Skin of body (tissue), 2 donors: ENCODE measurements around the gene GSG1. TPM values are rescaled to one million over a fixed set of nuclear protein-coding genes. Genes with fewer than 3 reads are reported as not detected.

Experiments used
- DNase-seq: peaks from one replicate; lab custom pipeline; 2025; lab: John Stamatoyannopoulos, UW
- total RNA-seq: library from RNA; depleted of rRNA; stranded (reverse); fragments of >200 nt; gene quantifications from one replicate; pipeline ENCODE4 v1.2.3, GENCODE V29; 2014

The GSG1 gene
- total RNA-seq, 1 donor from 2014 or later, result 0.89 TPM

GRCh38 chr12:13120413-13120812, 16.9 kb upstream of the GSG1 start:
- DNase-seq, result no peak

GRCh38 chr12:13119826-13120225, 16.4 kb upstream of the GSG1 start:
- no peak for DNase-seq

GRCh38 chr12:13117029-13117428, 13.6 kb upstream of the GSG1 start:
- no peak for DNase-seq

GRCh38 chr12:13116259-13116658, 12.8 kb upstream of the GSG1 start:
- peak; percentile 15 for DNase-seq

GRCh38 chr12:13114251-13115052, 11.0 kb upstream of the GSG1 start:
- DNase-seq, result peak; percentile 43

- DNase-seq, result no peak
Measured at GRCh38 chr12:13112968-13113367, 9.5 kb upstream of the GSG1 start.

GRCh38 chr12:13106666-13107065, 3.2 kb upstream of the GSG1 start:
- DNase-seq, result no peak

- no peak for DNase-seq
Measured at GRCh38 chr12:13105781-13106180, 2.3 kb upstream of the GSG1 start.

- DNase-seq, result no peak
Measured at GRCh38 chr12:13104409-13104808, 942 bp upstream of the GSG1 start.

- DNase-seq, result peak; percentile 29
Measured at GRCh38 chr12:13102461-13103195, 839 bp downstream of the GSG1 start.

GRCh38 chr12:13101821-13102375, 1.6 kb downstream of the GSG1 start:
- peak; percentile 9 for DNase-seq

- peak; percentile 94 for DNase-seq
Measured at GRCh38 chr12:13100882-13101769, 2.3 kb downstream of the GSG1 start.

- no peak for DNase-seq
Measured at GRCh38 chr12:13100605-13100881, 2.9 kb downstream of the GSG1 start.

GRCh38 chr12:13099844-13100604, 3.4 kb downstream of the GSG1 start:
- DNase-seq, result peak; percentile 50

GRCh38 chr12:13099066-13099843, 4.2 kb downstream of the GSG1 start:
- DNase-seq, result peak; percentile 74

GRCh38 chr12:13097491-13098011, 5.9 kb downstream of the GSG1 start:
- DNase-seq, result peak; percentile 82

- no peak for DNase-seq
Measured at GRCh38 chr12:13095266-13095995, 8.0 kb downstream of the GSG1 start.

GRCh38 chr12:13094367-13094766, 9.1 kb downstream of the GSG1 start:
- no peak for DNase-seq

GRCh38 chr12:13093848-13094220, 9.6 kb downstream of the GSG1 start:
- no peak for DNase-seq
